HepG2 (cell line): ENCODE results near the gene WAS. TPM values are rescaled to one million over a fixed set of nuclear protein-coding genes. Genes with fewer than 3 reads are reported as not detected.

Source experiments
- CENPX ChIP-seq: sonication (generic); formaldehyde crosslinking; IDR thresholded peaks from 2 replicates; pipeline ENCODE4 v1.9.0; 2021; ENCODE audit warnings: mild to moderate bottlenecking, missing genetic modification reagents, moderate library complexity
- CREB1 ChIP-seq, 2 experiments: fragments of 450-650 bp in 1 of 2; IDR thresholded peaks; 2 replicates each; pipeline ENCODE4 v1.6.1; 2016 to 2017; ENCODE audit warnings: control low read depth in 1 of 2, mild to moderate bottlenecking in 1 of 2, missing compliant biosample characterization in 1 of 2, missing genetic modification characterization in 1 of 2
- ELK4 ChIP-seq: sonication (generic); formaldehyde crosslinking; IDR thresholded peaks from 2 replicates; pipeline ENCODE4 v1.9.0; 2021; ENCODE audit warnings: missing genetic modification reagents, borderline replicate concordance
- IRF2 ChIP-seq: IDR thresholded peaks from 2 replicates; pipeline ENCODE4 v1.6.1; 2018; ENCODE audit warnings: missing genetic modification reagents, missing compliant biosample characterization
- KAT2B ChIP-seq: fragments of 150-350 bp; IDR thresholded peaks from 2 replicates; pipeline ENCODE4 v1.6.1; 2014; ENCODE audit warnings: low read depth, low read length, borderline replicate concordance
- MAFG ChIP-seq: sonication (generic); formaldehyde crosslinking; IDR thresholded peaks from 2 replicates; pipeline ENCODE4 v1.5.1; 2020; ENCODE audit warnings: mild to moderate bottlenecking, missing genetic modification reagents
- PCBP1 ChIP-seq: fragments of 200-400 bp; formaldehyde crosslinking; IDR thresholded peaks from 2 replicates; pipeline ENCODE4 v1.6.1; 2017; ENCODE audit warnings: mild to moderate bottlenecking, low read depth, low read length, borderline replicate concordance
- TBX2 ChIP-seq: sonication (generic); formaldehyde crosslinking; IDR thresholded peaks from 2 replicates; pipeline ENCODE4 v1.5.0; 2020; ENCODE audit warnings: missing genetic modification reagents, mild to moderate bottlenecking, borderline replicate concordance
- TRAFD1 ChIP-seq: sonication (generic); formaldehyde crosslinking; IDR thresholded peaks from 2 replicates; pipeline ENCODE4 v1.5.1; 2020; ENCODE audit warnings: missing genetic modification reagents, mild to moderate bottlenecking, borderline replicate concordance
- YEATS2 ChIP-seq: sonication (generic); formaldehyde crosslinking; IDR thresholded peaks from 2 replicates; pipeline ENCODE4 v1.4.0; 2020; ENCODE audit warnings: missing genetic modification reagents, borderline replicate concordance
- ZC3H4 ChIP-seq: sonication (generic); formaldehyde crosslinking; IDR thresholded peaks from 2 replicates; pipeline ENCODE4 v1.4.0; 2020; ENCODE audit warnings: missing genetic modification reagents, borderline replicate concordance
- ZFP36L2 ChIP-seq: sonication (generic); formaldehyde crosslinking; IDR thresholded peaks from 2 replicates; pipeline ENCODE4 v1.4.0; 2020; ENCODE audit warnings: missing genetic modification reagents
- ZNF251 ChIP-seq: sonication (generic); formaldehyde crosslinking; IDR thresholded peaks from 2 replicates; pipeline ENCODE4 v1.9.0; 2021; ENCODE audit warnings: mild to moderate bottlenecking, missing genetic modification reagents
- ZNF430 ChIP-seq: sonication (generic); formaldehyde crosslinking; IDR thresholded peaks from 2 replicates; pipeline ENCODE4 v1.9.0; 2021; ENCODE audit warnings: mild to moderate bottlenecking, missing genetic modification reagents
- polyA plus RNA-seq, 8 experiments: library from polyadenylated mRNA; depleted of rRNA in 3 of 8; stranded (reverse) in 7 of 8; unstranded in 1 of 8; fragments of >200 nt; fragmentation: Illumina TruSeq in 4 of 8; extraction: Trizol in 4 of 8; gene quantifications; 2 replicates each; pipeline versions ENCODE4 v1.2.1 to v1.2.3, GENCODE V29; 2011 to 2016; ENCODE audit warnings: low read depth in 4 of 8, missing spikeins in 1 of 8, mixed read lengths in 1 of 8; ENCODE audit not compliant: insufficient read depth in 1 of 8
- total RNA-seq, 5 experiments: library from RNA; depleted of rRNA; stranded (reverse); fragments of >200 nt; fragmentation: Illumina TruSeq; extraction: Trizol; gene quantifications; 2 replicates each; pipeline ENCODE4 v1.2.3, GENCODE V29; 2016; ENCODE audit warnings: low read depth in 1 of 5
- TF ChIP-seq, protein P1 (sequence below): sonication (generic); formaldehyde crosslinking; IDR thresholded peaks from 2 replicates; pipeline ENCODE4 v1.4.0; 2020; ENCODE audit warnings: mild to moderate bottlenecking, missing genetic modification reagents
- TF ChIP-seq, protein P2 (sequence below): sonication (generic); formaldehyde crosslinking; IDR thresholded peaks from 2 replicates; pipeline ENCODE4 v1.5.0; 2020; ENCODE audit warnings: missing genetic modification reagents, mild to moderate bottlenecking, borderline replicate concordance
- TF ChIP-seq, protein P3 (sequence below): sonication (generic); formaldehyde crosslinking; conservative IDR thresholded peaks from 2 replicates; pipeline ENCODE4 v1.4.0; 2020; ENCODE audit warnings: mild to moderate bottlenecking, missing genetic modification reagents, moderate library complexity
- TF ChIP-seq, protein P4 (sequence below): sonication (generic); formaldehyde crosslinking; IDR thresholded peaks from 2 replicates; pipeline ENCODE4 v1.5.1; 2020; ENCODE audit warnings: missing genetic modification reagents, mild to moderate bottlenecking, borderline replicate concordance

The WAS gene
- total and polyA plus RNA-seq, 2 of the 13 experiments (the other 11 are each of a cell fraction or from before 2014, with no cell fraction given) = 0.11 TPM; not detected in 1

GRCh38 chrX:48676106-48676892 is 7.3 kb upstream of the WAS start (continued):
- TF ChIP-seq TRAFD1 (CRISPR knock-in tag) = no peak
- TF ChIP-seq CENPX (CRISPR knock-in tag) = no peak
- peak; percentile 27 for TF ChIP-seq TBX2 (CRISPR knock-in tag)
- TF ChIP-seq, protein P1, sequence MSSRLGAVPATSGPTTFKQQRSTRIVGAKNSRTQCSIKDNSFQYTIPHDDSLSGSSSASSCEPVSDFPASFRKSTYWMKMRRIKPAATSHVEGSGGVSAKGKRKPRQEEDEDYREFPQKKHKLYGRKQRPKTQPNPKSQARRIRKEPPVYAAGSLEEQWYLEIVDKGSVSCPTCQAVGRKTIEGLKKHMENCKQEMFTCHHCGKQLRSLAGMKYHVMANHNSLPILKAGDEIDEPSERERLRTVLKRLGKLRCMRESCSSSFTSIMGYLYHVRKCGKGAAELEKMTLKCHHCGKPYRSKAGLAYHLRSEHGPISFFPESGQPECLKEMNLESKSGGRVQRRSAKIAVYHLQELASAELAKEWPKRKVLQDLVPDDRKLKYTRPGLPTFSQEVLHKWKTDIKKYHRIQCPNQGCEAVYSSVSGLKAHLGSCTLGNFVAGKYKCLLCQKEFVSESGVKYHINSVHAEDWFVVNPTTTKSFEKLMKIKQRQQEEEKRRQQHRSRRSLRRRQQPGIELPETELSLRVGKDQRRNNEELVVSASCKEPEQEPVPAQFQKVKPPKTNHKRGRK (CRISPR knock-in tag) = no peak
- TF ChIP-seq, protein P2, sequence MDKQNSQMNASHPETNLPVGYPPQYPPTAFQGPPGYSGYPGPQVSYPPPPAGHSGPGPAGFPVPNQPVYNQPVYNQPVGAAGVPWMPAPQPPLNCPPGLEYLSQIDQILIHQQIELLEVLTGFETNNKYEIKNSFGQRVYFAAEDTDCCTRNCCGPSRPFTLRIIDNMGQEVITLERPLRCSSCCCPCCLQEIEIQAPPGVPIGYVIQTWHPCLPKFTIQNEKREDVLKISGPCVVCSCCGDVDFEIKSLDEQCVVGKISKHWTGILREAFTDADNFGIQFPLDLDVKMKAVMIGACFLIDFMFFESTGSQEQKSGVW (CRISPR knock-in tag) = no peak
- TF ChIP-seq ZNF430 = peak; percentile 18; the same call in 1 of the 2 replicates
- TF ChIP-seq, protein P3, sequence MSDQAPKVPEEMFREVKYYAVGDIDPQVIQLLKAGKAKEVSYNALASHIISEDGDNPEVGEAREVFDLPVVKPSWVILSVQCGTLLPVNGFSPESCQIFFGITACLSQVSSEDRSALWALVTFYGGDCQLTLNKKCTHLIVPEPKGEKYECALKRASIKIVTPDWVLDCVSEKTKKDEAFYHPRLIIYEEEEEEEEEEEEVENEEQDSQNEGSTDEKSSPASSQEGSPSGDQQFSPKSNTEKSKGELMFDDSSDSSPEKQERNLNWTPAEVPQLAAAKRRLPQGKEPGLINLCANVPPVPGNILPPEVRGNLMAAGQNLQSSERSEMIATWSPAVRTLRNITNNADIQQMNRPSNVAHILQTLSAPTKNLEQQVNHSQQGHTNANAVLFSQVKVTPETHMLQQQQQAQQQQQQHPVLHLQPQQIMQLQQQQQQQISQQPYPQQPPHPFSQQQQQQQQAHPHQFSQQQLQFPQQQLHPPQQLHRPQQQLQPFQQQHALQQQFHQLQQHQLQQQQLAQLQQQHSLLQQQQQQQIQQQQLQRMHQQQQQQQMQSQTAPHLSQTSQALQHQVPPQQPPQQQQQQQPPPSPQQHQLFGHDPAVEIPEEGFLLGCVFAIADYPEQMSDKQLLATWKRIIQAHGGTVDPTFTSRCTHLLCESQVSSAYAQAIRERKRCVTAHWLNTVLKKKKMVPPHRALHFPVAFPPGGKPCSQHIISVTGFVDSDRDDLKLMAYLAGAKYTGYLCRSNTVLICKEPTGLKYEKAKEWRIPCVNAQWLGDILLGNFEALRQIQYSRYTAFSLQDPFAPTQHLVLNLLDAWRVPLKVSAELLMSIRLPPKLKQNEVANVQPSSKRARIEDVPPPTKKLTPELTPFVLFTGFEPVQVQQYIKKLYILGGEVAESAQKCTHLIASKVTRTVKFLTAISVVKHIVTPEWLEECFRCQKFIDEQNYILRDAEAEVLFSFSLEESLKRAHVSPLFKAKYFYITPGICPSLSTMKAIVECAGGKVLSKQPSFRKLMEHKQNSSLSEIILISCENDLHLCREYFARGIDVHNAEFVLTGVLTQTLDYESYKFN = peak; percentile 13; the same call in 1 of the 2 replicates
- TF ChIP-seq ZC3H4 (CRISPR knock-in tag) = no peak
- no peak for TF ChIP-seq MAFG
- TF ChIP-seq ZNF251 (CRISPR knock-in tag) = no peak
- TF ChIP-seq CREB1 (IDR thresholded peaks at IDR 0.05) = peak; percentile 40; the same call in 1 of the 2 replicates
- no peak for TF ChIP-seq CREB1 (CRISPR knock-in tag; IDR thresholded peaks at IDR 0.05)
- TF ChIP-seq, protein P4, sequence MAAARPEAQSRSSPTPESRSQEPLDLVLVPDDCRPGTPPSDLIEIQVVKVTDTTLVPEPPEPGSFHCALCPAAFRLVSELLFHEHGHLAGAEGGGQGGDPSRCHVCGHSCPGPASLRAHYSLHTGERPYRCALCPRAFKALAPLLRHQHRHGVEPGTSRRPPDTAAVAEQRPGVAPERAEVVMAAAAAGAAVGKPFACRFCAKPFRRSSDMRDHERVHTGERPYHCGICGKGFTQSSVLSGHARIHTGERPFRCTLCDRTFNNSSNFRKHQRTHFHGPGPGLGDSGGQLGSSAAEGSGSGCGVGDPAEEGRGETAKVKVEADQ (CRISPR knock-in tag) = no peak
- no peak for TF ChIP-seq PCBP1
- TF ChIP-seq YEATS2 (CRISPR knock-in tag) = no peak
- TF ChIP-seq KAT2B = no peak
- no peak; the same call in 1 of the 2 replicates for TF ChIP-seq IRF2 (CRISPR knock-in tag)
- no peak for TF ChIP-seq ZFP36L2 (CRISPR knock-in tag)
- no peak for TF ChIP-seq ELK4
